Thyroid gland (tissue), 4 donors: ENCODE data around the gene EPHA2.

Experiments
- CTCF ChIP-seq, 6 experiments: fragments of 200-600 bp in 3 of 6; fragments of 450-650 bp in 3 of 6; sonication (generic) in 3 of 6; IDR thresholded peaks; one replicate each; pipeline ENCODE4 v1.5.1; 2016 to 2019; ENCODE audit warnings: antibody characterized with exemption in 6 of 6, mild to moderate bottlenecking in 2 of 6, inconsistent platforms in 1 of 6, moderate library complexity in 1 of 6
- POLR2A ChIP-seq, 2 donors: fragments of 450-650 bp; IDR thresholded peaks; one replicate each; pipeline ENCODE4 v1.6.1; 2017; ENCODE audit warnings: antibody characterized with exemption in 2 of 2, mild to moderate bottlenecking in 2 of 2, moderate library complexity in 1 of 2

GRCh38 chr1:16128338-16128741 lies 27.5 kb downstream of the EPHA2 start:
- TF ChIP-seq CTCF (IDR thresholded peaks at IDR 0.05) (no peak), POLR2A (IDR thresholded peaks at IDR 0.05) (no peak)
